ENCODE measurements around the gene HPCA. TPM values are rescaled to one million over a fixed set of nuclear protein-coding genes. Genes with fewer than 3 reads are reported as not detected.

HPCA gene
- total RNA-seq, 1 experiment from 2014 or later = 1.2 TPM

DNA sequence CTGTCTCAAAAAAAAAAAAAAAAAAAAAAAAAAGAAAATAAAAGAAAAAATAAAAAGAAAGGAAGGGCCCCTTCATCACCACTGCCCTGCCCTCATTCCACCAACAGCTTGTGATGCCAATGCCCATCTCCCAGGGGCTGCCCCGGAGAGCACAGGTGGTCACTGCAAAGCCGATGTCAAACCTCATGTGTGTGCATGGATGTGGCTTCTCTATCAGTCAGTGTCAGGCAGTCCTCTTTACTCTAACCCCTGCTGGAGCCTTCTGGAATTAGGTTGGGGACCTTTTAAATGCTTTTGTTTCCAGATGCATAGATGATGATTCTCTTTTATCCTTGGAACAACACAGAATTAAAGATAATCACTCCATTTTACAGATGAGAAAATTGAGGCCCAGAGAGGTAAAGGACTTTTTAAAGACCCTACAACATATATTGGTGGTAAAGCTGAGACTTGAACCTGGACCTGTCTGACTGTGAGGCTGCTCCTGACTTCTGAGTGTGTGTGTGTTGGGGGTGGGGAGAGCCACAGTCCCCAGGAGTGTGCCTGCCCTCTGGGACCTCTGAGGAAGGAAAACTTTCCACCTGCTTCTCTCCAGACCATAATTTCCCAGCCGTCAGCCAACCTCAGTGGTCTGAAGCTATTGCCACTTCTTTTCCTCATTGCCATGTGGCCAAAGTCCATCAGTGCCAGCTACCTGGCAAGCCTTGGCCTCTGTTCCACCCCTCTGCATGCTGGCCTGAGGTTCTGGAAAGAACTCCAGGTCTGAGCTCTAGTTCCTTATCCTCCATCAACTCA lies 17.9 kb downstream of the HPCA start:
- Histone ChIP-seq H3K14ac (ENCODE audit: insufficient read depth, low read length) (no peak overlapping the region), H3K9me3 (ENCODE audit: control insufficient read depth, low read depth, low read length) (no peaks in the 10 kb centered on the region), H3K79me2 (ENCODE audit: insufficient read depth, low read length) (no peaks in the 10 kb centered on the region), H3K18ac (ENCODE audit: insufficient read length, low read depth, low read length) (no peak overlapping the region), H3K56ac (ENCODE audit: insufficient read length, low read depth, low read length) (no peak overlapping the region), H4K20me1 (ENCODE audit: control insufficient read depth, insufficient read depth, insufficient read length) (no peaks in the 10 kb centered on the region), H3K9ac (ENCODE audit: extremely low read depth, insufficient read length, low read length) (no peak overlapping the region), H3K4ac (ENCODE audit: low read depth, low read length) (no peak overlapping the region), H4K91ac (ENCODE audit: insufficient read length, low read depth, low read length) (no peak overlapping the region), H2BK20ac (ENCODE audit: low read depth, low read length, poor library complexity, severe bottlenecking) (no peak overlapping the region), H2BK15ac (ENCODE audit: low read depth, low read length) (no peak overlapping the region), H3K79me1 (ENCODE audit: insufficient read depth, low read depth, low read length, poor library complexity, severe bottlenecking) (no peaks in the 10 kb centered on the region), H3K4me1 (ENCODE audit: insufficient read depth, low read length) (no peaks in the 10 kb centered on the region), H3K23me2 (ENCODE audit: insufficient read length, low read depth, low read length, poor library complexity, severe bottlenecking) (peaks cover 8% of the 10 kb centered on the region), H3K4me2 (ENCODE audit: insufficient read depth, insufficient read length, low read length) (no peak overlapping the region), H2BK12ac (ENCODE audit: insufficient read length, low read depth, low read length) (no peak overlapping the region), H2BK120ac (ENCODE audit: low read depth, low read length, poor library complexity, severe bottlenecking) (no peak overlapping the region), H2AFZ (ENCODE audit: low read length) (no peak overlapping the region), H2AK5ac (ENCODE audit: insufficient read length, low read length) (no peak overlapping the region), H4K5ac (ENCODE audit: insufficient read length, low read depth, low read length) (no peak overlapping the region), H3K23ac (ENCODE audit: insufficient read length, low read depth, low read length) (no peak overlapping the region), H3K27me3 (ENCODE audit: insufficient read depth, low read length) (peaks cover 19% of the 10 kb centered on the region; the same call in 1 of the 2 replicates), H3T11ph (ENCODE audit: low read length) (no peak overlapping the region), H2BK5ac (ENCODE audit: insufficient read length, low read length) (no peak overlapping the region), H4K8ac (replicated peaks; ENCODE audit: insufficient read length, low read depth, low read length) (no peak overlapping the region), H3K27ac (ENCODE audit: insufficient read length, low read depth, low read length) (no peak overlapping the region)
- peaks cover 6 to 11% of the 10 kb centered on the region in 2 experiments for H3K4me1 Mint-ChIP-seq
- TF ChIP-seq, protein P1, sequence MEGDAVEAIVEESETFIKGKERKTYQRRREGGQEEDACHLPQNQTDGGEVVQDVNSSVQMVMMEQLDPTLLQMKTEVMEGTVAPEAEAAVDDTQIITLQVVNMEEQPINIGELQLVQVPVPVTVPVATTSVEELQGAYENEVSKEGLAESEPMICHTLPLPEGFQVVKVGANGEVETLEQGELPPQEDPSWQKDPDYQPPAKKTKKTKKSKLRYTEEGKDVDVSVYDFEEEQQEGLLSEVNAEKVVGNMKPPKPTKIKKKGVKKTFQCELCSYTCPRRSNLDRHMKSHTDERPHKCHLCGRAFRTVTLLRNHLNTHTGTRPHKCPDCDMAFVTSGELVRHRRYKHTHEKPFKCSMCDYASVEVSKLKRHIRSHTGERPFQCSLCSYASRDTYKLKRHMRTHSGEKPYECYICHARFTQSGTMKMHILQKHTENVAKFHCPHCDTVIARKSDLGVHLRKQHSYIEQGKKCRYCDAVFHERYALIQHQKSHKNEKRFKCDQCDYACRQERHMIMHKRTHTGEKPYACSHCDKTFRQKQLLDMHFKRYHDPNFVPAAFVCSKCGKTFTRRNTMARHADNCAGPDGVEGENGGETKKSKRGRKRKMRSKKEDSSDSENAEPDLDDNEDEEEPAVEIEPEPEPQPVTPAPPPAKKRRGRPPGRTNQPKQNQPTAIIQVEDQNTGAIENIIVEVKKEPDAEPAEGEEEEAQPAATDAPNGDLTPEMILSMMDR (conservative IDR thresholded peaks at IDR 0.05) = no peak; the same call in 2 of the 3 replicates
- no peak overlapping the region for H3K27ac Mint-ChIP-seq
- no peaks in the 10 kb centered on the region; a peak in 2 of 5 replicates for H3K9me3 Mint-ChIP-seq
- no peaks in the 10 kb centered on the region; a peak in 1 of 7 replicates for H3K36me3 Mint-ChIP-seq (ENCODE audit: insufficient read depth in 1 of 3, low read depth in 3 of 3)
- no peak for DNase-seq
- no CpG with 5 or more reads among the region's 3 CpGs for WGBS (ENCODE audit: extremely low coverage, insufficient read length, low lambda C conversion rate)
- no peak overlapping the region; a peak in 1 of 5 replicates for H3K4me3 Mint-ChIP-seq
- H3K27me3 Mint-ChIP-seq (ENCODE audit: low read depth) = peaks cover 55% of the 10 kb centered on the region
